Heart left ventricle (tissue), 16 donors: ENCODE data around the gene FAM168A. TPM values are rescaled to one million over a fixed set of nuclear protein-coding genes. Genes with fewer than 3 reads are reported as not detected.
"Not testable (repeated sequence)": the region's sequence is repeated elsewhere in the genome, so short reads cannot be mapped to it uniquely, and the experiment has no call there.

Experiments
- ATAC-seq, 4 donors: fragments of 200-7000 bp; cut with Tn5 transposase; one replicate each; pipeline ENCODE4 v1.9.1; 2020 to 2022; ENCODE audit warnings: moderate library complexity in 4 of 4, mild to moderate bottlenecking in 3 of 4, moderate number of reproducible peaks in 1 of 4
- DNase-seq, 5 donors: peaks; one replicate each; pipeline ENCODE4 v3.0.0-alpha.2; 2020
- H3K27ac ChIP-seq, 12 donors: fragments of 200-600 bp; sonication (generic) in 4 of 12; one replicate each; pipeline versions ENCODE4 v1.5.0 to v1.8.0; 2016 to 2022; ENCODE audit warnings: mild to moderate bottlenecking in 2 of 12
- H3K27me3 ChIP-seq, 9 donors: fragments of 200-600 bp; sonication (generic) in 2 of 9; one replicate each; pipeline versions ENCODE4 v1.5.1 to v1.8.0; 2016 to 2022; ENCODE audit warnings: mild to moderate bottlenecking in 3 of 9
- H3K36me3 ChIP-seq, 9 donors: fragments of 200-600 bp; sonication (generic) in 2 of 9; one replicate each; pipeline versions ENCODE4 v1.5.0 to v1.8.0; 2018 to 2022; ENCODE audit warnings: mild to moderate bottlenecking in 2 of 9
- H3K4me1 ChIP-seq, 12 donors: fragments of 200-600 bp; sonication (generic) in 4 of 12; one replicate each; pipeline versions ENCODE4 v1.5.0 to v1.8.0; 2016 to 2022; ENCODE audit warnings: mild to moderate bottlenecking in 3 of 12
- H3K4me3 ChIP-seq, 12 donors: fragments of 200-600 bp; sonication (generic) in 4 of 12; one replicate each; pipeline versions ENCODE4 v1.5.0 to v1.8.0; 2017 to 2022; ENCODE audit warnings: mild to moderate bottlenecking in 9 of 12, moderate library complexity in 4 of 12
- H3K9me3 ChIP-seq, 12 donors: fragments of 200-600 bp; sonication (generic) in 4 of 12; one replicate each; pipeline versions ENCODE4 v1.5.0 to v1.8.0; 2016 to 2022; ENCODE audit warnings: mild to moderate bottlenecking in 1 of 12
- CTCF ChIP-seq, 12 donors: fragments of 200-600 bp; sonication (generic) in 4 of 12; IDR thresholded peaks; one replicate each; pipeline versions ENCODE4 v1.5.0 to v1.8.0; 2018 to 2022; ENCODE audit warnings: antibody characterized with exemption in 12 of 12, mild to moderate bottlenecking in 5 of 12
- POLR2A ChIP-seq, 2 donors: fragments of 450-650 bp; IDR thresholded peaks; one replicate each; pipeline ENCODE4 v1.6.1; 2017; ENCODE audit warnings: antibody characterized with exemption in 2 of 2, mild to moderate bottlenecking in 2 of 2, moderate library complexity in 2 of 2
- WGBS, 4 donors: extraction: QIAGEN DNeasy Blood & Tissue Kit in 2 of 4; methylation state at CpG; one replicate each; pipeline versions ENCODE4 v1.1.5 to v1.1.7; 2013 to 2018; 5-methylcytosine and 5-hydroxymethylcytosine counted together
- intact Hi-C, 10 donors: fragments of 100-400 bp; cut with DNase I; formaldehyde crosslinking; loops; one replicate each; pipeline versions ENCODE4 v1.11.1 to v1.14.2; 2022
- polyA plus RNA-seq, 2 donors: library from polyadenylated mRNA; stranded (reverse); fragments of 200-250 nt; gene quantifications; one replicate each; pipeline ENCODE4 v1.2.3, GENCODE V29; 2013
- total RNA-seq, 9 donors: library from RNA; depleted of rRNA in 2 of 9; stranded (reverse); fragments of >200 nt in 2 of 9; fragmentation: NEBNext Ultra II Directional in 3 of 9; extraction: Animal tissue kit (Norgen Biotek cat#: 25700) in 3 of 9; gene quantifications; one replicate each; pipeline versions ENCODE4 v1.1.0 to v1.2.4, GENCODE V29; 2016 to 2023
- donor health status: ischemic (EF 13 %, LVEDD 7.1; RV severe dilation, severe dysfunction).
- donor health status: healthy with polysubstance abuse.
- donor health status: DM: no; HTN: yes; CAD: no.
- donor health status: DM: no; HTN: no; CAD: no.
- donor health status: ischemic (EF 25% LVEDD 6.9; RV normal size, moderate dysfunction).
- donor health status: ischemic (EF 25% LVEDD 5.7; RV mildly dilated, moderate dysfunction).
- donor health status: healthy.
- donor health status: DM: yes; HTN: yes; CAD: no.
- donor health status: ischemic (EF 35%, LVEDD 5.7; RV mildly dilated, moderate dysfunction).
- donor health status: nonischemic (EF 11% LVEDD 7.7; RV severe dilation, severe dysfunction).
- donor health status: DM: yes; HTN: yes; CAD: no.
- donor health status: PGD.
- donor health status: ischemic (EF 29% LVEDD 5.4; RV normal size, mild dysfunction).
- donor health status: nonischemic (EF 23%, LVEDD 6.1; RV moderate dilation, normal function).

Gene FAM168A
- total and polyA plus RNA-seq, 11 donors: 9.0 to 39.1 (median 27.8) TPM

GRCh38 chr11:73579641-73580434 is 18.1 kb downstream of the FAM168A start:
- intact Hi-C loops: no loop called here
- H3K27ac ChIP-seq: no peak overlapping the region
- no peak for DNase-seq
- H3K4me3 ChIP-seq: no peak overlapping the region
- no peak for TF ChIP-seq POLR2A (IDR thresholded peaks at IDR 0.05)
- TF ChIP-seq CTCF (IDR thresholded peaks at IDR 0.05): no peak
- peaks cover 0 to 5% (median 0%) of the 10 kb centered on the region in 12 donors for H3K4me1 ChIP-seq
- peaks cover 0 to 9% (median 0%) of the 10 kb centered on the region in 9 donors for H3K36me3 ChIP-seq
- H3K9me3 ChIP-seq: no peaks in the 10 kb centered on the region
- ATAC-seq: no peak
- no peaks in the 10 kb centered on the region for H3K27me3 ChIP-seq
- WGBS, 4 donors: 96 to 98% (median 98%) methylated on average over 8 of the region's 8 CpGs

- DNase-seq (no peak), ATAC-seq (no peak)
- peaks cover 0 to 9% (median under 1%) of the 10 kb centered on the region in 12 donors for H3K4me1 ChIP-seq
- 82 to 88% (median 83%) methylated on average over 2 of the region's 2 CpGs for WGBS, 4 donors
- intact Hi-C loops: no loop called here
- H3K27ac ChIP-seq: no peak overlapping the region
- no peak for TF ChIP-seq CTCF (IDR thresholded peaks at IDR 0.05)
- no peak for TF ChIP-seq POLR2A (IDR thresholded peaks at IDR 0.05)
- no peaks in the 10 kb centered on the region for H3K9me3 ChIP-seq
- no peak overlapping the region for H3K4me3 ChIP-seq
- H3K27me3 ChIP-seq: no peaks in the 10 kb centered on the region
- peaks cover 0 to 9% (median 0%) of the 10 kb centered on the region in 9 donors for H3K36me3 ChIP-seq
These were observed 19.2 kb downstream of the FAM168A start for GRCh38 chr11:73578592-73579185.

- intact Hi-C loops: no loop called here
- 36 to 85% (median 79%) methylated on average over 1 of the region's 1 CpG for WGBS, 4 donors
- TF ChIP-seq CTCF (IDR thresholded peaks at IDR 0.05) (no peak), POLR2A (IDR thresholded peaks at IDR 0.05) (no peak)
- ATAC-seq (no peak), DNase-seq (no peak)
- peaks cover 0 to 9% (median 0%) of the 10 kb centered on the region in 9 donors for H3K36me3 ChIP-seq
- H3K4me1 ChIP-seq: peaks cover 0 to 11% (median 4%) of the 10 kb centered on the region in 12 donors
- no peak overlapping the region for H3K4me3 ChIP-seq
- H3K27me3 ChIP-seq: no peaks in the 10 kb centered on the region
- H3K27ac ChIP-seq: no peak overlapping the region
- no peaks in the 10 kb centered on the region for H3K9me3 ChIP-seq
These were observed 20.4 kb downstream of the FAM168A start for GRCh38 chr11:73577496-73577917.

- WGBS, 4 donors: 92 to 98% (median 95%) methylated on average over 4 of the region's 4 CpGs
- H3K4me3 ChIP-seq: no peak overlapping the region
- H3K9me3 ChIP-seq: no peaks in the 10 kb centered on the region
- TF ChIP-seq POLR2A (IDR thresholded peaks at IDR 0.05) (no peak), CTCF (IDR thresholded peaks at IDR 0.05) (no peak)
- H3K27ac ChIP-seq: no peak overlapping the region
- ATAC-seq (no peak), DNase-seq (no peak)
- intact Hi-C loops: no loop called here
- no peaks in the 10 kb centered on the region for H3K27me3 ChIP-seq
- peaks cover 0 to 9% (median 0%) of the 10 kb centered on the region in 9 donors for H3K36me3 ChIP-seq
- H3K4me1 ChIP-seq: peaks cover 0 to 11% (median 4%) of the 10 kb centered on the region in 12 donors
These were observed 21.7 kb downstream of the FAM168A start for GRCh38 chr11:73576185-73576614.

GRCh38 chr11:73571982-73572381 is 25.9 kb downstream of the FAM168A start:
- H3K9me3 ChIP-seq, H3K27me3 ChIP-seq, H3K4me3 ChIP-seq, ATAC-seq, intact Hi-C loops, H3K27ac ChIP-seq, DNase-seq: not testable (repeated sequence)
- Histone ChIP-seq H3K4me1 (peaks cover 0 to 24% (median 8%) of the 10 kb centered on the region in 12 donors), H3K36me3 (peaks cover 0 to 13% (median 0%) of the 10 kb centered on the region in 9 donors)
- 87 to 98% (median 97%) methylated on average over 3 to 30 of the region's 30 CpGs for WGBS, 4 donors
